ENCODE results near the gene KIF16B. TPM values are rescaled to one million over a fixed set of nuclear protein-coding genes. Genes with fewer than 3 reads are reported as not detected.

Gene KIF16B
- total and polyA plus RNA-seq, 10 of the 15 experiments (the other 5 are each of a cell fraction or from before 2014, with no cell fraction given) = 0.21 to 5.2 (median 3.0) TPM

GRCh38 chr20:16479666-16480065 lies 93.6 kb downstream of the KIF16B start:
- intact Hi-C loops (cut with micrococcal nuclease; ENCODE audit: unreplicated experiment) = loop anchor here (5.0 to 10.0 kb wide), 2 partner anchors 495 to 1212 kb away; no protein-coding TSS in a partner anchor
- FAIRE-seq (no peak), DNase-seq (ENCODE audit: low read depth, low spot score) (no peak), ATAC-seq (no peak)
- Histone ChIP-seq H3K27ac (ENCODE audit: control insufficient read depth, insufficient read depth) (no peak overlapping the region), H2AFZ (ENCODE audit: control insufficient read depth, low read depth, low read length) (no peak overlapping the region), H3K9ac (ENCODE audit: control insufficient read depth, insufficient read depth, low read length) (no peak overlapping the region), H3K36me3 (ENCODE audit: control insufficient read depth in 2 of 2, insufficient read depth in 2 of 2, low read length in 1 of 2) (no peaks in the 10 kb centered on the region), H3K4me3 (no peak overlapping the region), H3K9me3 (replicated peaks; ENCODE audit: control insufficient read depth, insufficient read depth, low read length) (no peaks in the 10 kb centered on the region), H3K4me1 (ENCODE audit: control insufficient read depth, insufficient read depth, low read length) (no peaks in the 10 kb centered on the region), H3K79me2 (ENCODE audit: control insufficient read depth, insufficient read depth, low read length) (no peaks in the 10 kb centered on the region), H3K27me3 (replicated peaks in 1 of 2; ENCODE audit: control insufficient read depth in 2 of 2, insufficient read depth in 2 of 2, low read length in 1 of 2) (no peaks in the 10 kb centered on the region), H4K20me1 (ENCODE audit: control insufficient read depth, insufficient read depth) (no peaks in the 10 kb centered on the region), H3K4me2 (ENCODE audit: control insufficient read depth, insufficient read depth) (no peak overlapping the region)
- TF ChIP-seq FOXM1 (IDR thresholded peaks at IDR 0.05; ENCODE audit: low read depth, low read length) = no peak
- TF ChIP-seq TAF1 (IDR thresholded peaks at IDR 0.05; ENCODE audit: borderline replicate concordance, low read depth, low read length) = no peak
- TF ChIP-seq IRF5 (IDR thresholded peaks at IDR 0.05; ENCODE audit: borderline replicate concordance) = no peak
- TF ChIP-seq KLF5 (IDR thresholded peaks at IDR 0.05; ENCODE audit: partially characterized antibody) = no peak
- TF ChIP-seq PML (IDR thresholded peaks at IDR 0.05; ENCODE audit: low read length) = no peak
- RAD21 ChIA-PET (ENCODE audit: unreplicated experiment) = no interaction called here
- 24% methylated on average over 3 of the region's 3 CpGs for WGBS (ENCODE audit: insufficient coverage, insufficient replicate concordance, low lambda C conversion rate, missing lambda C conversion rate)
- CTCF ChIA-PET = no interaction called here
- in situ Hi-C loops (cut with MboI) = loop anchor here (25.0 kb wide), 1 partner anchor 767 kb away; no protein-coding TSS in a partner anchor
- BruUV-seq (replicated peaks) = no TSS peak
- SMC1A ChIA-PET (ENCODE audit: uncharacterized antibody, unreplicated experiment) = no interaction called here
- POLR2A ChIA-PET = no interaction called here

- Histone ChIP-seq H3K4me3 (no peak overlapping the region), H3K4me2 (ENCODE audit: control insufficient read depth, insufficient read depth) (no peak overlapping the region), H2AFZ (ENCODE audit: control insufficient read depth, low read depth, low read length) (no peak overlapping the region), H4K20me1 (ENCODE audit: control insufficient read depth, insufficient read depth) (no peaks in the 10 kb centered on the region), H3K4me1 (ENCODE audit: control insufficient read depth, insufficient read depth, low read length) (no peaks in the 10 kb centered on the region), H3K27ac (ENCODE audit: control insufficient read depth, insufficient read depth) (no peak overlapping the region), H3K9ac (ENCODE audit: control insufficient read depth, insufficient read depth, low read length) (no peak overlapping the region), H3K79me2 (ENCODE audit: control insufficient read depth, insufficient read depth, low read length) (no peaks in the 10 kb centered on the region), H3K36me3 (ENCODE audit: control insufficient read depth in 2 of 2, insufficient read depth in 2 of 2, low read length in 1 of 2) (no peaks in the 10 kb centered on the region), H3K27me3 (replicated peaks in 1 of 2; ENCODE audit: control insufficient read depth in 2 of 2, insufficient read depth in 2 of 2, low read length in 1 of 2) (no peaks in the 10 kb centered on the region), H3K9me3 (replicated peaks; ENCODE audit: control insufficient read depth, insufficient read depth, low read length) (no peaks in the 10 kb centered on the region)
- BruUV-seq (replicated peaks) = no TSS peak
- WGBS (ENCODE audit: insufficient coverage, insufficient replicate concordance, low lambda C conversion rate, missing lambda C conversion rate) = 68% methylated on average over 5 of the region's 5 CpGs
- ChIA-PET CTCF (interaction anchor here (0.6 to 1.1 kb wide), 3 partner anchors 176 to 769 kb away, joined by 3 read pairs; no protein-coding TSS in a partner anchor), RAD21 (ENCODE audit: unreplicated experiment) (no interaction called here), SMC1A (ENCODE audit: uncharacterized antibody, unreplicated experiment) (interaction anchor here (1.1 kb wide), 1 partner anchor 32 kb away, joined by 3 read pairs; no protein-coding TSS in a partner anchor), POLR2A (no interaction called here)
- ATAC-seq = no peak
- no peak for DNase-seq (ENCODE audit: low read depth, low spot score)
- intact Hi-C loops (cut with micrococcal nuclease; ENCODE audit: unreplicated experiment) = loop anchor here (2.0 to 10.0 kb wide), 3 partner anchors 493 to 1210 kb away; no protein-coding TSS in a partner anchor
- in situ Hi-C loops (cut with MboI) = loop anchor here (25.0 kb wide), 1 partner anchor 765 kb away; no protein-coding TSS in a partner anchor
- FAIRE-seq = no peak
- TF ChIP-seq NR2C2 (IDR thresholded peaks at IDR 0.05; ENCODE audit: borderline replicate concordance, control insufficient read depth, insufficient read length, low read depth) (no peak), SMAD5 (IDR thresholded peaks at IDR 0.05; ENCODE audit: low read depth) (no peak), PBX3 (IDR thresholded peaks at IDR 0.05; ENCODE audit: insufficient replicate concordance, low read depth, low read length) (no peak), PAX5 (IDR thresholded peaks at IDR 0.05; ENCODE audit: borderline replicate concordance, low read depth, low read length) (no peak), ETV6 (conservative IDR thresholded peaks at IDR 0.05 in 1 of 2, IDR thresholded peaks at IDR 0.05 in 1 of 2; ENCODE audit: borderline replicate concordance in 1 of 2, low read depth in 1 of 2) (no peak), STAT3 (IDR thresholded peaks at IDR 0.05; ENCODE audit: low read depth, low read length) (no peak), BCLAF1 (IDR thresholded peaks at IDR 0.05) (no peak), HDAC2 (IDR thresholded peaks at IDR 0.05) (no peak)
These were observed 95.6 kb downstream of the KIF16B start for GRCh38 chr20:16477632-16478031.

Data from GM12878 (cell line).